Thoracic aorta (tissue), 2 donors: ENCODE data around the gene CAV3. TPM values are rescaled to one million over a fixed set of nuclear protein-coding genes. Genes with fewer than 3 reads are reported as not detected.

Source experiments
- ATAC-seq: fragments of 150-250 bp; one replicate; pipeline ENCODE4 v1.8.0; 2017; ENCODE audit warnings: low read depth; ENCODE audit not compliant: insufficient number of reproducible peaks, low FRiP score
- DNase-seq: peaks from one replicate; pipeline ENCODE4 v3.0.0-alpha.2; 2020; ENCODE audit warnings: low spot score
- H3K27ac ChIP-seq, 2 donors: fragments of 200-600 bp; sonication (generic); 1 replicate in 1 of 2; 2 replicates in 1 of 2; pipeline ENCODE4 v1.5.1; 2016; ENCODE audit warnings: mild to moderate bottlenecking in 2 of 2, moderate library complexity in 2 of 2
- H3K27me3 ChIP-seq: fragments of 200-600 bp; sonication (generic); replicated peaks from 2 replicates; pipeline ENCODE4 v1.6.0; 2016; ENCODE audit warnings: mild to moderate bottlenecking; ENCODE audit not compliant: insufficient read depth
- H3K36me3 ChIP-seq: fragments of 200-600 bp; sonication (generic); one replicate; pipeline ENCODE4 v1.5.1; 2016
- H3K4me1 ChIP-seq, 2 donors: fragments of 200-600 bp; sonication (generic); 1 replicate in 1 of 2; 2 replicates in 1 of 2; pipeline versions ENCODE4 v1.5.1 to v1.6.0; 2016; ENCODE audit warnings: low read depth in 2 of 2, mild to moderate bottlenecking in 1 of 2; ENCODE audit not compliant: control insufficient read depth in 1 of 2
- H3K4me3 ChIP-seq: fragments of 200-600 bp; sonication (generic); 2 replicates; pipeline ENCODE4 v1.5.1; 2016; ENCODE audit warnings: mild to moderate bottlenecking
- H3K9me3 ChIP-seq: fragments of 200-600 bp; sonication (generic); 2 replicates; pipeline ENCODE4 v1.5.1; 2016
- CTCF ChIP-seq: fragments of 200-600 bp; sonication (generic); IDR thresholded peaks from one replicate; pipeline ENCODE4 v1.5.1; 2019; ENCODE audit warnings: antibody characterized with exemption
- total RNA-seq, 2 donors: library from RNA; depleted of rRNA; stranded (reverse); fragments of >200 nt; gene quantifications; one replicate each; pipeline versions ENCODE4 v1.1.0 to v1.2.3, GENCODE V29; 2016

CAV3 gene
- total RNA-seq, 2 donors from 2014 or later: not detected

DNA sequence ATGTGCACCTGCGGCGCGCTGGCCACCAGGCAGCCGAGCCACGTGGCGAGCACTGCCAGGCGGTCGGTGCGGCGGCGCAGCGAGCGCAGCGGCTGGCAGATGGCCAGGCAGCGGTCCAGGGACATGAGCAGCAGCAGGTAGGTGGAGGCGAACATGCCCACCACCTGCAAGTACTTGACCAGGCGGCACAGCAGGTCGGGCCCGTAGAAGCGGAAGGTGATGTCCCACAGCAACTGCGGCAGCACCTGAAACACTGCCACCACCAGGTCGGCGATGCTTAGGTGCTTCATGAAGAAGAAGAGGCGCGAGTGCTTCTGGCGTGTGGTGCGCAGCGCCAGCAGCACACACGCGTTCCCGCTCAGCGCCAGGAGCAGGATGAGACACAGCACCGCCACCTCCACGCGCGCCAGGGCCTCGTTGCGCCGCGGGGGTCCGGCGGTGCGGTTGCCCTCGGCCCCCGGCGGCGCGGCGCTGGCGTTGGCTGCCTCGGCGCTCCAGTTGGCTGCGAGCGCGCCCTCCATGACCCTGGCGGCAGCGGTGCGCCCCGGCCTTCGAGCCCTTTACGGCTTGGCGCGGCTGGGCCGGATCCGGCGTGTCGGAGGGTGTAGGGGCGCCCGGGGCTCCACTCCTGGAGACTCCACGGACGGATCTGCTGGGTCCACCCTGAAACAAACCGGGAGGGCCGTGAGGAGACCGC is 34.2 kb downstream of the CAV3 start:
- Histone ChIP-seq H3K9me3 (no peaks in the 10 kb centered on the region), H3K27ac (no peak overlapping the region), H3K4me3 (peak overlapping the region; percentile 69), H3K27me3 (no peaks in the 10 kb centered on the region), H3K36me3 (no peaks in the 10 kb centered on the region), H3K4me1 (peaks cover 8 to 29% of the 10 kb centered on the region in 2 donors)
- no peak for TF ChIP-seq CTCF
- DNase-seq (no peak), ATAC-seq (no peak)

- no peak for ATAC-seq
These were observed 34.9 kb downstream of the CAV3 start for GRCh38 chr3:8768364-8769087.

DNA sequence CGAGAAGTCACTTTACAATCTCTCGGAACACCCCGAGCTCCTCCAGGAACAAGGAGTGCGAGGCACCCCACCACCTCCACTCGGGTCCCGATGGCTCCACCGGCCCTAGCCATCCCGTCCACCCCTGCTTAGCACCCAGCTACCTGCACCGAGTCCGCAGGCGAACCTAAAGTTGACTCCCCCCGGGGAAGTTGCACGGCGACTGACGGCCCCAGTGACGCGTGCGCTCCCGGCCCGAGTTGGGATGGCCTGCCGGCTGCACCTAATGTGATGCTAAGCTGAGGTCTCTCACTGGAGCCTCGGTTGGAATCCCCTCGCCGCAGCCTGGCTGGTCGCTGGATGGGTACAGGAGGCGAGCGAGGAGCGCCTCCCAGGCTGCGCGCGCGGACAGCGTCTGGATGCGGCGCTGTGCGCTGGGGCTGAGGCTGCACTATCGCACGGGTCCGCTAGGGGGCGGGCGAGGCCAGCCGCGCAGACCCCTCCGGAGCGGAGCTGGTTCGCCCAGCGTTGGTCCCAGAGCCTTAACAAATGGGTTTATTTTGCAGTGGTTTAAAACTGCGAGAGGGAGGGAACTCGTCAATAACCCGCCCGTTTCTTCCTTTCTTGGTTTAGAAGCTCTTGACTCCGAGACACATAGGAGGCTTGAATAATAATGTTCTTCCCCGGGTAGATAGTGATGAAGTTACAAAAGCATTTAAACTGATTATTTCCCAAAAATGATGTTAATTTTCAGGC is 35.7 kb downstream of the CAV3 start, which contains the start of gene OXTR:
TSS of gene OXTR (minus strand) at position 526 of the 735 bp plus-strand sequence. CDS start 1,426 bp downstream, outside the sequence.
- DNase-seq (no peak), ATAC-seq (no peak)
- peak; percentile 99 for TF ChIP-seq CTCF
- H3K27me3 ChIP-seq: no peaks in the 10 kb centered on the region
- H3K27ac ChIP-seq: no peak within 1 kb of the TSS
- no peaks in the 10 kb centered on the region for H3K36me3 ChIP-seq
- H3K9me3 ChIP-seq: no peaks in the 10 kb centered on the region
- H3K4me1 ChIP-seq: peaks cover 8 to 29% of the 10 kb centered on the region in 2 donors
- H3K4me3 ChIP-seq: peak within 1 kb of the TSS; percentile 69

More at GRCh38 chr3:8768364-8769087, 34.9 kb downstream of the CAV3 start:
- Histone ChIP-seq H3K27ac (no peak overlapping the region), H3K27me3 (no peaks in the 10 kb centered on the region), H3K9me3 (no peaks in the 10 kb centered on the region), H3K36me3 (no peaks in the 10 kb centered on the region), H3K4me3 (peak overlapping the region; percentile 69), H3K4me1 (peaks cover 8 to 29% of the 10 kb centered on the region in 2 donors)
- no peak for DNase-seq
- TF ChIP-seq CTCF: no peak

GRCh38 chr3:8773941-8774542 is 40.4 kb downstream of the CAV3 start:
- no peaks in the 10 kb centered on the region for H3K9me3 ChIP-seq
- TF ChIP-seq CTCF: no peak

More at GRCh38 chr3:8773941-8774542, 40.4 kb downstream of the CAV3 start:
- no peak overlapping the region for H3K4me3 ChIP-seq
- DNase-seq (no peak), ATAC-seq (no peak)
- peaks cover 1 to 9% of the 10 kb centered on the region in 2 donors for H3K4me1 ChIP-seq
- H3K27me3 ChIP-seq: no peaks in the 10 kb centered on the region
- no peaks in the 10 kb centered on the region for H3K36me3 ChIP-seq
- no peak overlapping the region for H3K27ac ChIP-seq
